ENCODE data around the gene DDR1. TPM values are rescaled to one million over a fixed set of nuclear protein-coding genes. Genes with fewer than 3 reads are reported as not detected.
A peak's percentile ranks its signal among the peaks of the same experiment; 100 is the strongest.
"Not testable (repeated sequence)": the region's sequence is repeated elsewhere in the genome, so short reads cannot be mapped to it uniquely, and the experiment has no call there.

Gene DDR1
- total RNA-seq, 6 experiments from 2014 or later: 3.2 to 9.9 (median 5.0) TPM

DNA sequence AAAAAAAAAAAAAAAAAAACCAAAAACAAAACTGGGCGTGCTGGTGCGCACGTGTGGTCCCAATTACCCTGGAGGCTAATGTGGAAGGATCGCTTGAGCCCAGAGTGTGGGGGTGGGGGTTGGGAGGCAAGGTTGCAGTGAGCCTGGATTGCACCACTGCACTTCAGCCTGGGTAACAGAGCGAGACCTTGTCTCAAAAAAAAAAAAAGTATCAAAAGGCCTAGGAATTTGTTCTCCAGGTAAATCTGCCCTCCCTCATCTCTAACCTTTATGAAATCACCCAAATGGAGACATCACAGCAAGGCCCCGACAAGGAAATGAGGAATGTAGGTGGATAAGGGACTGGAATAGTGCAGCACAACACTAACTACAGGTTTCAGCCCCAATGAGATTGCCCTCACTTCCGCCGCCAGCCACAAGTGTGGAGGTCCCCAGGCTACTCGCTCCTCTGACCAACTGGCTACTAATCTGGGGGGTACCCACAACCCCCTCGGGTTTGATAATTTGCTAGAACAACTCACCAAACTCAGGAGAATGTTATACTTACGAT lies 36.8 kb upstream of the DDR1 start:
- Histone ChIP-seq H3K4me3 (no peak overlapping the region), H3K27me3 (no peaks in the 10 kb centered on the region), H3K36me3 (no peaks in the 10 kb centered on the region), H3K4me1 (no peaks in the 10 kb centered on the region), H3K9me3 (no peaks in the 10 kb centered on the region), H3K27ac (no peak overlapping the region)
- no peak for DNase-seq
- WGBS (ENCODE audit: insufficient coverage, low coverage, low lambda C conversion rate, missing lambda C conversion rate): 56% methylated on average over 8 of the region's 11 CpGs
- TF ChIP-seq, protein P1, sequence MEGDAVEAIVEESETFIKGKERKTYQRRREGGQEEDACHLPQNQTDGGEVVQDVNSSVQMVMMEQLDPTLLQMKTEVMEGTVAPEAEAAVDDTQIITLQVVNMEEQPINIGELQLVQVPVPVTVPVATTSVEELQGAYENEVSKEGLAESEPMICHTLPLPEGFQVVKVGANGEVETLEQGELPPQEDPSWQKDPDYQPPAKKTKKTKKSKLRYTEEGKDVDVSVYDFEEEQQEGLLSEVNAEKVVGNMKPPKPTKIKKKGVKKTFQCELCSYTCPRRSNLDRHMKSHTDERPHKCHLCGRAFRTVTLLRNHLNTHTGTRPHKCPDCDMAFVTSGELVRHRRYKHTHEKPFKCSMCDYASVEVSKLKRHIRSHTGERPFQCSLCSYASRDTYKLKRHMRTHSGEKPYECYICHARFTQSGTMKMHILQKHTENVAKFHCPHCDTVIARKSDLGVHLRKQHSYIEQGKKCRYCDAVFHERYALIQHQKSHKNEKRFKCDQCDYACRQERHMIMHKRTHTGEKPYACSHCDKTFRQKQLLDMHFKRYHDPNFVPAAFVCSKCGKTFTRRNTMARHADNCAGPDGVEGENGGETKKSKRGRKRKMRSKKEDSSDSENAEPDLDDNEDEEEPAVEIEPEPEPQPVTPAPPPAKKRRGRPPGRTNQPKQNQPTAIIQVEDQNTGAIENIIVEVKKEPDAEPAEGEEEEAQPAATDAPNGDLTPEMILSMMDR (IDR thresholded peaks at IDR 0.05): no peak
- TF ChIP-seq POLR2A (IDR thresholded peaks at IDR 0.05): no peak
- intact Hi-C loops (cut with DNase I): no loop called here
- ATAC-seq: peak in 1 of 4 donors; percentile 56

DNA sequence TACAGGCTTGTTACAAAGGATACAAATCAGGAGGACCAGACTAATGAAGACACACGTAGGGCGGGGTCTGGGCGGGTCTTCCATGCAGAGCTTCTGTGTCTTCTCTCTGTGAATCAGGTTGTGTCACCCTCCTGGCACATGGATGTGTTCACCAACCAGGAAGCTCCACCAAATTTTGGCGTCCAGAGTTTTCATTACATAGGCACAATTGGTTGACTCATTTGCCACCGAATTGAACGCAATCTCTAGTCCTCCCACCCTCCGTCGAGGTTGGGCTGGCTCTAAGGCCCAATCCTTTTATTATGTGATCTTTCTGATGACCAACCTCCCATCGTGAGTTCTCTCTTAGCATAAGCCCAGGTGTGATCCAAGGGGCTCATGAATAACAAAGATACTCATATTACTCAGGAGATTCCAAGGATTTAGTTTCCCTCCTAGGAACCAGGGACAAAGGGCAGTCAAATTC lies 36.3 kb upstream of the DDR1 start:
- H3K36me3 ChIP-seq: no peaks in the 10 kb centered on the region
- TF ChIP-seq, protein P1 (IDR thresholded peaks at IDR 0.05): no peak
- no peak for TF ChIP-seq POLR2A (IDR thresholded peaks at IDR 0.05)
- DNase-seq (no peak), ATAC-seq (no peak)
- H3K27ac ChIP-seq: no peak overlapping the region
- H3K4me1 ChIP-seq: no peaks in the 10 kb centered on the region
- no peaks in the 10 kb centered on the region for H3K27me3 ChIP-seq
- no peaks in the 10 kb centered on the region for H3K9me3 ChIP-seq
- intact Hi-C loops (cut with DNase I): no loop called here
- no peak overlapping the region for H3K4me3 ChIP-seq
- 54% methylated on average over 5 of the region's 9 CpGs for WGBS (ENCODE audit: insufficient coverage, low coverage, low lambda C conversion rate, missing lambda C conversion rate)

DNA sequence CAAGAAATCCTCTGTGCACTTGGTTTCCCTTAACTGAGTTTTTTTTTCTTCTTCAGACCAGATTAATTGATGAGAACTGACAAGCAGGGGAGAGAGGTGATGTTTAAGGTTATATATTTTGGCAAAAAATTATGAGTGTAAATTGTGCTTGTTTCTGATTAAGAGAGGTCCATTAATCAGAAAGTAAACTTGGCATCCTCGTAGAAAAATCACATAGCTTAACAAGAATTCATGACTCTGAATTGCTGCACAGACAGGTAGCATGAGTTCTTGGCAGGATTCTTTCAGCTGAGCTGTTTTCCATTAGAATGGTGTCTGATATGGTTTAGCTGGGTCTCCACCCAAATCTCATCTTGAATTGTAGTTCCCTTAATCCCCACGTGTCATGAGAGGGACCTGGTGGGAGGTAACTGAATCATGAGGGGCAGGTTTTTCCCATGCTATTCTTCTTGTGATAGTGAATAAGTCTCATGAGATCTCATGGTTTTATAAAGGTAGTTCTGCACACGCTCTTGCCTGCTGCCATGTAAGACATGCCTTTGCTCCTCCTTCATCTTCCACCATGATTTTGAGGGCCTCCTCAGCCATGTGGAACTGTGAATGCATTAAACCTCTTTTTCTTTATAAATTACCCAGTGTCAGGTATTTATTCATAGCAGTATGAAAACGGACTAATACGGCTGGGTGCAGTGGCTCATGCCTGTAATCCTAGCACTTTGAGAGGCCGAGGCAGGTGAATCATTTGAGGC lies 34.2 kb upstream of the DDR1 start:
- TF ChIP-seq, protein P1 (IDR thresholded peaks at IDR 0.05): no peak
- no peak for TF ChIP-seq POLR2A (IDR thresholded peaks at IDR 0.05)
- no peak overlapping the region for H3K27ac ChIP-seq
- no peak overlapping the region for H3K4me3 ChIP-seq
- H3K9me3 ChIP-seq: no peaks in the 10 kb centered on the region
- 84% methylated on average over 6 of the region's 6 CpGs for WGBS (ENCODE audit: insufficient coverage, low coverage, low lambda C conversion rate, missing lambda C conversion rate)
- H3K4me1 ChIP-seq: no peaks in the 10 kb centered on the region
- no peak for DNase-seq
- H3K36me3 ChIP-seq: no peaks in the 10 kb centered on the region
- no peaks in the 10 kb centered on the region for H3K27me3 ChIP-seq
- intact Hi-C loops (cut with DNase I): no loop called here
- ATAC-seq: no peak

DNA sequence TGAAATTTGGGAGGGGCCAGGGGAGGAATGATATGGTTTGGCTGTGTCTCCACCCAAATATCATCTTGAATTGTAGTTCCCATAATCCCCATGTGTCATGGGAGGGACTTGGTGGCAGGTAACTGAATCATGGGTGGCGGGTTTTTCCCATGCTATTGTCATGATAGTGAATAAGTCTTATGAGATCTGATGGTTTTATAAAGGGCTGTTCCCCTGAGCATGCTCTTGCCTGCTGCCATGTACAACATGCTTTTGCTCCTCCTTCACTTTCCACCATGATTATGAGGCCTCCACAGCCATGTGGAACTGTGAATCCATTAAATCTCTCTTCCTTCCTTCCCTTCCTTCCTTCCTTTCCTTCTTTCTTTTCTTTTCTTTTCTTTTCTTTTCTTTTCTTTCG lies 31.9 kb upstream of the DDR1 start:
- intact Hi-C loops (cut with DNase I); H3K9me3 ChIP-seq; H3K4me1 ChIP-seq; DNase-seq; H3K27ac ChIP-seq; H3K4me3 ChIP-seq; H3K36me3 ChIP-seq; ATAC-seq; H3K27me3 ChIP-seq: not testable (repeated sequence)
- 56% methylated on average over 1 of the region's 2 CpGs for WGBS (ENCODE audit: insufficient coverage, low coverage, low lambda C conversion rate, missing lambda C conversion rate)

DNA sequence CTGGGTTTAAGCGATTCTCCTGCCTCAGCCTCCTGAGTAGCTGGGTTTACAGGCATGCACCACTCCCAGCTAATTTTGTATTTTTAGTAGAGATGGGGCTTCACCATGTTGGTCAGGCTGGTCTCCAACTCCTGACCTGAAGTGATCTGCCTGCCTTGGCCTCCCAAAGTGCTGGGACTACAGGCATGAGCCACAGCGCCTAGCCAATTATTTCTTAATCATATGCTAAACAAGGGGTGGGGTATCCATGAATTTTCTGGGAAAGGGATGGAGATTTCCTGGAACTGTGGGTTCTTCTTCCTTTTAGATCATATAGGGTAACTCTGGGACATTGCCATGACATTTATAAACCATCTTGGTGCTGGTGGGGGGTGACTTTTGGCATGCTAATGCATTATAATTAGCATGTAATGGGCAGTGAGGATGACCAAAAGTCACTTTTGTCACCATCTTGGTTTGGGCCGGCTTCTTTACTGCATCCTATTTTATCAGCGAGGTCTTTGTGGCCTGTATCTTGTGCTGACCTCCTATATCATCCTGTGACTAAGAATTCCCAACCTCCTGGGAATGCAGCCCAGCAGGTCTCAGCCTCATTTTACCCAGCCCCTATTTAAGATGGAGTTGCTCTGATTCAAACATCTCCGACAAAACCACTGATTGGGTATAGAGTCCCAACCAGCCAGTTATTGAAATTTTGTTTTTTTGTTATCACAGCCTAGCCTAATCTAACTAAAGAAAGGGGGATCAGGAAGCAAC lies 29.9 kb upstream of the DDR1 start:
- H3K4me1 ChIP-seq: no peaks in the 10 kb centered on the region
- no peaks in the 10 kb centered on the region for H3K36me3 ChIP-seq
- intact Hi-C loops (cut with DNase I): no loop called here
- H3K4me3 ChIP-seq: no peak overlapping the region
- H3K27me3 ChIP-seq: no peaks in the 10 kb centered on the region
- TF ChIP-seq, protein P1 (IDR thresholded peaks at IDR 0.05): no peak
- no peak for TF ChIP-seq POLR2A (IDR thresholded peaks at IDR 0.05)
- H3K9me3 ChIP-seq: no peaks in the 10 kb centered on the region
- WGBS (ENCODE audit: insufficient coverage, low coverage, low lambda C conversion rate, missing lambda C conversion rate): 95% methylated on average over 4 of the region's 5 CpGs
- ATAC-seq: no peak
- DNase-seq: no peak
- H3K27ac ChIP-seq: no peak overlapping the region
